Measurements from ENCODE around the gene ZNF236. TPM values are rescaled to one million over a fixed set of nuclear protein-coding genes. Genes with fewer than 3 reads are reported as not detected.

Gene ZNF236
- total and polyA plus RNA-seq, 2 of the 13 experiments (the other 11 are each of a cell fraction or from before 2014, with no cell fraction given): 3.0 to 7.2 TPM

DNA sequence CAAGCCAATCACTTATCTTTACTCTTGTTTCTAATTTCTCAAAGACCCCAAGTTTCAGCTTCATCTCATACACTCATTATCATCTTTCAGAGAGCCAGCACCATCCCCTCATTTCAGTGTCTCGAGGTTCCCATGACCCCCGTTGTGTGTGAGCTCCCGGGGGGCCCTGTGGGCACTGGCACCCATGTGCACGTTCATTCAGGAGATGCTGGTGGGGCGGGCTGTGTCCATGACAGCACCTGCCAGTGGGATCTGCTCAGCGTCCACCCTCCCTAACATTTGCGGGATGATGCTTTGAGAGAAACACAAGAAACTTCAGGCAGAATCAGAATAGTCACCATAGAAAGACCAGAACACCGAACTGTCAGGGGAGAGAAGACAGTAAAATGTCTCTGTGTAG, 189.8 kb downstream of the ZNF236 start (continued):
- TF ChIP-seq, protein P1, sequence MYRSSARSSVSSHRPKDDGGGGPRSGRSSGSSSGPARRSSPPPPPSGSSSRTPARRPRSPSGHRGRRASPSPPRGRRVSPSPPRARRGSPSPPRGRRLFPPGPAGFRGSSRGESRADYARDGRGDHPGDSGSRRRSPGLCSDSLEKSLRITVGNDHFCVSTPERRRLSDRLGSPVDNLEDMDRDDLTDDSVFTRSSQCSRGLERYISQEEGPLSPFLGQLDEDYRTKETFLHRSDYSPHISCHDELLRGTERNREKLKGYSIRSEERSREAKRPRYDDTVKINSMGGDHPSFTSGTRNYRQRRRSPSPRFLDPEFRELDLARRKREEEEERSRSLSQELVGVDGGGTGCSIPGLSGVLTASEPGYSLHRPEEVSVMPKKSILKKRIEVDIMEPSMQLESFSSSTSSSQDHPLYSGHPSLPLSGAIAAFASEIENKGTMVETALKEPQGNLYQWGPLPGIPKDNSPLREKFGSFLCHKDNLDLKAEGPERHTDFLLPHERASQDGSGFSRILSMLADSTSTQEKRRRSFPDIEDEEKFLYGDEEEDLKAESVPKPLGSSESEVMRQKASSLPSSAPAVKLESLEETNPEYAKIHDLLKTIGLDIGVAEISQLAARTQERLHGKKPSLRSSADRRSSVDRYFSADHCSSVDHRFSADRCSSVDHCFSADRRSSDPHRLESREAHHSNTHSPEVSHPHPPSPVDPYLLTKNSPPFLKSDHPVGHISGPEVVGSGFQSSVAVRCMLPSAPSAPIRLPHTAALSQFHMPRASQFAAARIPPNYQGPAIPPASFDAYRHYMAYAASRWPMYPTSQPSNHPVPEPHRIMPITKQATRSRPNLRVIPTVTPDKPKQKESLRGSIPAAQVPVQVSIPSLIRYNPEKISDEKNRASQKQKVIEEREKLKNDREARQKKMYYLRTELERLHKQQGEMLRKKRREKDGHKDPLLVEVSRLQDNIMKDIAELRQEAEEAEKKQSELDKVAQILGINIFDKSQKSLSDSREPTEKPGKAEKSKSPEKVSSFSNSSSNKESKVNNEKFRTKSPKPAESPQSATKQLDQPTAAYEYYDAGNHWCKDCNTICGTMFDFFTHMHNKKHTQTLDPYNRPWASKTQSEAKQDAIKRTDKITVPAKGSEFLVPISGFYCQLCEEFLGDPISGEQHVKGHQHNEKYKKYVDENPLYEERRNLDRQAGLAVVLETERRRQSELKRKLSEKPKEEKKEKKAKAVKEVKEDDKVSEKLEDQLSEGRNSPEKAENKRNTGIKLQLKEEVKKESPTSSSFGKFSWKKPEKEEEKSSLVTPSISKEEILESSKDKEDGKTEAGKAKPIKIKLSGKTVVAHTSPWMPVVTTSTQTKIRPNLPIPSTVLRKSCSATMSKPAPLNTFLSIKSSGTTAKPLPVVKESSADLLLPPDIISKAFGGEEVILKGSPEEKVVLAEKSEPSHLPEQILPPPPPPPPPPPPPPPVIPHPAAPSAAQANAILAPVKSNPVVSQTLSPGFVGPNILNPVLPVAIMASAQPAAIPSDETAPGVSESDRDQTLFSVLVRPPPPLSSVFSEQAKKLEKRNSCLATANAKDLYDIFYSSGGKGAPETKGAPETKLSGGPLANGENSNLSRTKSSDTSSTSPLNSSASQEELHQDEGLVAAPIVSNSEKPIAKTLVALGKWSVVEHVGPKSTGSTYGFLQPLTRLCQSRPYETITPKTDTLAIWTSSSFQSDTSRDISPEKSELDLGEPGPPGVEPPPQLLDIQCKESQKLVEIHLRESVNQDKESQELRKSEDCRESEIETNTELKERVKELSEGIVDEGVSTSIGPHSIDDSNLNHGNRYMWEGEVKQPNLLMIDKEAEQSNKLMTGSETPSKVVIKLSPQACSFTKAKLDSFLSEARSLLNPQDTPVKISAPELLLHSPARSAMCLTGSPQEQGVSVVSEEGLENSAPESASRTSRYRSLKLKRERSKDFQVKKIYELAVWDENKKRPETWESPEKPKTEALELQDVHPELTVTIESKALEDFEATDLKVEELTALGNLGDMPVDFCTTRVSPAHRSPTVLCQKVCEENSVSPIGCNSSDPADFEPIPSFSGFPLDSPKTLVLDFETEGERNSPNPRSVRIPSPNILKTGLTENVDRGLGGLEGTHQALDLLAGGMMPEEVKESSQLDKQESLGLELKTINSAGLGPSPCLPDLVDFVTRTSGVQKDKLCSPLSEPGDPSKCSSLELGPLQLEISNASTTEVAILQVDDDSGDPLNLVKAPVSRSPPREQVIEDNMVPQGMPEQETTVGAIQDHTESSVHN (CRISPR knock-in tag; IDR thresholded peaks at IDR 0.05): no peak
- no peak for TF ChIP-seq AKAP8 (CRISPR knock-in tag; IDR thresholded peaks at IDR 0.05)
- TF ChIP-seq SETDB1 (CRISPR knock-in tag; IDR thresholded peaks at IDR 0.05; ENCODE audit: borderline replicate concordance): no peak
- no peak for TF ChIP-seq FOXA3 (CRISPR knock-in tag; IDR thresholded peaks at IDR 0.05)
- no peak for TF ChIP-seq ZNF530 (CRISPR knock-in tag; IDR thresholded peaks at IDR 0.05; ENCODE audit: low read depth)
- TF ChIP-seq GTF3A (CRISPR knock-in tag; conservative IDR thresholded peaks at IDR 0.05): no peak
- TF ChIP-seq HNRNPLL (IDR thresholded peaks at IDR 0.05; ENCODE audit: low read depth, low read length, poor library complexity, severe bottlenecking): no peak
- TF ChIP-seq, protein P2, sequence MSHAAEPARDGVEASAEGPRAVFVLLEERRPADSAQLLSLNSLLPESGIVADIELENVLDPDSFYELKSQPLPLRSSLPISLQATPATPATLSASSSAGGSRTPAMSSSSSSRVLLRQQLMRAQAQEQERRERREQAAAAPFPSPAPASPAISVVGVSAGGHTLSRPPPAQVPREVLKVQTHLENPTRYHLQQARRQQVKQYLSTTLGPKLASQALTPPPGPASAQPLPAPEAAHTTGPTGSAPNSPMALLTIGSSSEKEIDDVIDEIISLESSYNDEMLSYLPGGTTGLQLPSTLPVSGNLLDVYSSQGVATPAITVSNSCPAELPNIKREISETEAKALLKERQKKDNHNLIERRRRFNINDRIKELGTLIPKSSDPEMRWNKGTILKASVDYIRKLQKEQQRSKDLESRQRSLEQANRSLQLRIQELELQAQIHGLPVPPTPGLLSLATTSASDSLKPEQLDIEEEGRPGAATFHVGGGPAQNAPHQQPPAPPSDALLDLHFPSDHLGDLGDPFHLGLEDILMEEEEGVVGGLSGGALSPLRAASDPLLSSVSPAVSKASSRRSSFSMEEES (CRISPR knock-in tag; IDR thresholded peaks at IDR 0.05): no peak
